G401 (cell line): ENCODE measurements around the gene DACH1. TPM values are rescaled to one million over a fixed set of nuclear protein-coding genes. Genes with fewer than 3 reads are reported as not detected.

ENCODE experiments used
- DNase-seq: peaks from one replicate; pipeline ENCODE4 v3.0.0-alpha.2; 2015; ENCODE audit warnings: low spot score
- in situ Hi-C: cut with HindIII; loops from 2 replicates; pipeline ENCODE4 v1.10.0; 2016; ENCODE audit warnings: low sequenced_read_pairs, mixed read lengths
- total RNA-seq: library from RNA; depleted of rRNA; stranded (reverse); fragments of >200 nt; shearing (Covaris generic); gene quantifications from 2 replicates; pipeline ENCODE4 v1.2.3, GENCODE V29; 2014

Gene DACH1
- total RNA-seq, 1 experiment from 2014 or later, result not detected

- DNase-seq, result no peak
- in situ Hi-C loops, result no loop called here
Observed at GRCh38 chr13:71729441-71729840, 137.6 kb downstream of the DACH1 start.

- DNase-seq, result no peak
- in situ Hi-C loops, result no loop called here
Observed at GRCh38 chr13:71727662-71728061, 139.3 kb downstream of the DACH1 start.

GRCh38 chr13:71727042-71727441, 140.0 kb downstream of the DACH1 start:
- in situ Hi-C loops, result no loop called here
- no peak for DNase-seq

GRCh38 chr13:71722206-71722605, 144.8 kb downstream of the DACH1 start:
- in situ Hi-C loops, result no loop called here
- no peak for DNase-seq

GRCh38 chr13:71721104-71721503, 145.9 kb downstream of the DACH1 start:
- in situ Hi-C loops, result no loop called here
- DNase-seq, result no peak

- DNase-seq, result no peak
- in situ Hi-C loops, result no loop called here
Observed at GRCh38 chr13:71718931-71719330, 148.1 kb downstream of the DACH1 start.

GRCh38 chr13:71714802-71715375, 152.1 kb downstream of the DACH1 start:
- in situ Hi-C loops, result no loop called here
- DNase-seq, result no peak

GRCh38 chr13:71712988-71713653, 153.9 kb downstream of the DACH1 start:
- in situ Hi-C loops, result no loop called here
- no peak for DNase-seq

- in situ Hi-C loops, result no loop called here
- no peak for DNase-seq
Observed at GRCh38 chr13:71704656-71705055, 162.3 kb downstream of the DACH1 start.

- in situ Hi-C loops, result no loop called here
- DNase-seq, result no peak
Observed at GRCh38 chr13:71703138-71703537, 163.9 kb downstream of the DACH1 start.

GRCh38 chr13:71702253-71702652, 164.8 kb downstream of the DACH1 start:
- in situ Hi-C loops, result no loop called here
- DNase-seq, result no peak

- no peak for DNase-seq
- in situ Hi-C loops, result no loop called here
Observed at GRCh38 chr13:71701741-71702140, 165.3 kb downstream of the DACH1 start.

GRCh38 chr13:71699342-71699741, 167.7 kb downstream of the DACH1 start:
- in situ Hi-C loops, result no loop called here
- DNase-seq, result no peak

- in situ Hi-C loops, result no loop called here
- DNase-seq, result no peak
Observed at GRCh38 chr13:71695662-71696061, 171.3 kb downstream of the DACH1 start.

- DNase-seq, result no peak
- in situ Hi-C loops, result no loop called here
Observed at GRCh38 chr13:71685072-71685471, 181.9 kb downstream of the DACH1 start.

GRCh38 chr13:71681901-71682613, 184.9 kb downstream of the DACH1 start:
- no peak for DNase-seq
- in situ Hi-C loops, result no loop called here

- DNase-seq, result no peak
- in situ Hi-C loops, result no loop called here
Observed at GRCh38 chr13:71677124-71677523, 189.9 kb downstream of the DACH1 start.

- DNase-seq, result no peak
- in situ Hi-C loops, result no loop called here
Observed at GRCh38 chr13:71672512-71672911, 194.5 kb downstream of the DACH1 start.

GRCh38 chr13:71663431-71663830, 203.6 kb downstream of the DACH1 start:
- in situ Hi-C loops, result no loop called here

GRCh38 chr13:71661921-71662320, 205.1 kb downstream of the DACH1 start:
- no peak for DNase-seq
- in situ Hi-C loops, result no loop called here

More at GRCh38 chr13:71663431-71663830, 203.6 kb downstream of the DACH1 start:
- no peak for DNase-seq

GRCh38 chr13:71659404-71659803, 207.6 kb downstream of the DACH1 start:
- in situ Hi-C loops, result no loop called here
- DNase-seq, result no peak
